AG09319 (cell line): ENCODE results near the gene PPOX.
A peak's percentile ranks its signal among the peaks of the same experiment; 100 is the strongest.

Source experiments
- DNase-seq: peaks from one replicate; pipeline ENCODE4 v3.0.0-alpha.2; 2010; ENCODE audit warnings: low read depth; ENCODE audit errors: extremely low read depth
- CTCF ChIP-seq: IDR thresholded peaks from 2 replicates; pipeline ENCODE4 v1.5.1; 2011; ENCODE audit warnings: low read depth, mild to moderate bottlenecking, inconsistent platforms, low read length, moderate library complexity

PPOX gene

GRCh38 chr1:161165742-161166668 is at the start of gene PPOX:
Gene PPOX, plus strand, starts transcription at chr1:161166426. Its CDS starts 422 bp downstream, at chr1:161166848.
- TF ChIP-seq CTCF = peak; percentile 51
- peak; percentile 94 for DNase-seq

GRCh38 chr1:161117759-161118581 is 48.3 kb upstream of the PPOX start, which contains the start of the genes NIT1 and PFDN2:
Gene NIT1, plus strand, starts transcription at chr1:161118105. Its CDS starts 72 bp downstream, at chr1:161118177.
Gene PFDN2, minus strand, starts transcription at chr1:161118037. Its CDS starts 11 bp downstream, at chr1:161118026.
- DNase-seq = no peak
- TF ChIP-seq CTCF = no peak

GRCh38 chr1:161119092-161119903 is 46.9 kb upstream of the PPOX start:
- DNase-seq = no peak
- peak; percentile 37 for TF ChIP-seq CTCF

- TF ChIP-seq CTCF = no peak
- DNase-seq = no peak
Observed at GRCh38 chr1:161121042-161121650, 45.1 kb upstream of the PPOX start.

- no peak for DNase-seq
- TF ChIP-seq CTCF = no peak
Observed at GRCh38 chr1:161121834-161122233, 44.4 kb upstream of the PPOX start.

- TF ChIP-seq CTCF = no peak
- no peak for DNase-seq
Observed at GRCh38 chr1:161122967-161123366, 43.3 kb upstream of the PPOX start.
